ENCODE data around the gene RNF130.

DNA sequence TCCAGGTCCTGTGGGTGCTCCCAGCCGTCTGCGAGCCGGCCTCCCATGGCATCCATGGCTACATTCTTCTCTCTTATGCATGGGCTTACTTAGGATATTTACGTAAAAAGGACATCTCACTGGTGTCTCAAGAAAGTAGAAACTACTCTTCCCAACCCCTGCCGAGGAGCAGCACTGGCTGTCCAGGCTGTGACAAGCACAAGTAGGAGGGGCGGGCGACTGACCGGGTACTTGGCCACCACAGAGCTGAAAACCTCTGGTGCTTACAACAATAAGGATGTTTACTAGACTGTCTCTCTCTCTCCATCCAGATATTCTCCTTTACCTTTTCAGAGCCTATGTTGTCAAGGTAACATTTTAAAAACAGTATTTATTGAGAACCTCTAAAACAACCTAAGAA is 107.5 kb downstream of the RNF130 start:
- TF ChIP-seq, protein P1, sequence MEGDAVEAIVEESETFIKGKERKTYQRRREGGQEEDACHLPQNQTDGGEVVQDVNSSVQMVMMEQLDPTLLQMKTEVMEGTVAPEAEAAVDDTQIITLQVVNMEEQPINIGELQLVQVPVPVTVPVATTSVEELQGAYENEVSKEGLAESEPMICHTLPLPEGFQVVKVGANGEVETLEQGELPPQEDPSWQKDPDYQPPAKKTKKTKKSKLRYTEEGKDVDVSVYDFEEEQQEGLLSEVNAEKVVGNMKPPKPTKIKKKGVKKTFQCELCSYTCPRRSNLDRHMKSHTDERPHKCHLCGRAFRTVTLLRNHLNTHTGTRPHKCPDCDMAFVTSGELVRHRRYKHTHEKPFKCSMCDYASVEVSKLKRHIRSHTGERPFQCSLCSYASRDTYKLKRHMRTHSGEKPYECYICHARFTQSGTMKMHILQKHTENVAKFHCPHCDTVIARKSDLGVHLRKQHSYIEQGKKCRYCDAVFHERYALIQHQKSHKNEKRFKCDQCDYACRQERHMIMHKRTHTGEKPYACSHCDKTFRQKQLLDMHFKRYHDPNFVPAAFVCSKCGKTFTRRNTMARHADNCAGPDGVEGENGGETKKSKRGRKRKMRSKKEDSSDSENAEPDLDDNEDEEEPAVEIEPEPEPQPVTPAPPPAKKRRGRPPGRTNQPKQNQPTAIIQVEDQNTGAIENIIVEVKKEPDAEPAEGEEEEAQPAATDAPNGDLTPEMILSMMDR (IDR thresholded peaks at IDR 0.05; ENCODE audit: low read depth, low read length, missing input control) = no peak
- TF ChIP-seq TAF1 (conservative IDR thresholded peaks at IDR 0.05) = no peak
- TF ChIP-seq, protein P2, sequence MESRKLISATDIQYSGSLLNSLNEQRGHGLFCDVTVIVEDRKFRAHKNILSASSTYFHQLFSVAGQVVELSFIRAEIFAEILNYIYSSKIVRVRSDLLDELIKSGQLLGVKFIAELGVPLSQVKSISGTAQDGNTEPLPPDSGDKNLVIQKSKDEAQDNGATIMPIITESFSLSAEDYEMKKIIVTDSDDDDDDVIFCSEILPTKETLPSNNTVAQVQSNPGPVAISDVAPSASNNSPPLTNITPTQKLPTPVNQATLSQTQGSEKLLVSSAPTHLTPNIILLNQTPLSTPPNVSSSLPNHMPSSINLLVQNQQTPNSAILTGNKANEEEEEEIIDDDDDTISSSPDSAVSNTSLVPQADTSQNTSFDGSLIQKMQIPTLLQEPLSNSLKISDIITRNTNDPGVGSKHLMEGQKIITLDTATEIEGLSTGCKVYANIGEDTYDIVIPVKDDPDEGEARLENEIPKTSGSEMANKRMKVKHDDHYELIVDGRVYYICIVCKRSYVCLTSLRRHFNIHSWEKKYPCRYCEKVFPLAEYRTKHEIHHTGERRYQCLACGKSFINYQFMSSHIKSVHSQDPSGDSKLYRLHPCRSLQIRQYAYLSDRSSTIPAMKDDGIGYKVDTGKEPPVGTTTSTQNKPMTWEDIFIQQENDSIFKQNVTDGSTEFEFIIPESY (IDR thresholded peaks at IDR 0.05) = no peak
- no peak for TF ChIP-seq GABPA (IDR thresholded peaks at IDR 0.05 in 1 of 2, conservative IDR thresholded peaks at IDR 0.05 in 1 of 2)
- TF ChIP-seq, protein P3, sequence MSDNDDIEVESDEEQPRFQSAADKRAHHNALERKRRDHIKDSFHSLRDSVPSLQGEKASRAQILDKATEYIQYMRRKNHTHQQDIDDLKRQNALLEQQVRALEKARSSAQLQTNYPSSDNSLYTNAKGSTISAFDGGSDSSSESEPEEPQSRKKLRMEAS (IDR thresholded peaks at IDR 0.05) = no peak
- TF ChIP-seq, protein P4, sequence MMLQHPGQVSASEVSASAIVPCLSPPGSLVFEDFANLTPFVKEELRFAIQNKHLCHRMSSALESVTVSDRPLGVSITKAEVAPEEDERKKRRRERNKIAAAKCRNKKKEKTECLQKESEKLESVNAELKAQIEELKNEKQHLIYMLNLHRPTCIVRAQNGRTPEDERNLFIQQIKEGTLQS (IDR thresholded peaks at IDR 0.05) = no peak
